Measurements from ENCODE around the gene AFAP1.

GRCh38 chr4:7795983-7796382, 143.7 kb downstream of the AFAP1 start:
- no peak for TF ChIP-seq REST (IDR thresholded peaks at IDR 0.05; ENCODE audit: insufficient read depth in 1 of 2, low read depth in 2 of 2, low read length in 2 of 2)
- TF ChIP-seq POLR2AphosphoS5 (IDR thresholded peaks at IDR 0.05; ENCODE audit: low read depth, low read length): no peak
- TF ChIP-seq SIN3A (IDR thresholded peaks at IDR 0.05; ENCODE audit: borderline replicate concordance, insufficient read depth, low read length): no peak
- no peak for TF ChIP-seq TAF1 (IDR thresholded peaks at IDR 0.05; ENCODE audit: borderline replicate concordance, insufficient read depth, low read length)

All from PFSK-1 (cell line).